VCaP (cell line): ENCODE data around the gene MLN.
A peak's percentile ranks its signal among the peaks of the same experiment; 100 is the strongest.

Source experiments
- H3K27ac ChIP-seq: fragments of 450-650 bp; 2 replicates; pipeline ENCODE4 v1.5.1; 2017
- TF ChIP-seq, protein P1 (sequence below): fragments of 450-650 bp; conservative IDR thresholded peaks from 2 replicates; pipeline ENCODE4 v1.5.1; 2017; ENCODE audit warnings: mild to moderate bottlenecking, moderate library complexity

Gene MLN

GRCh38 chr6:33751771-33752645, 51.8 kb downstream of the MLN start:
- peak overlapping the region; percentile 21; the same call in 1 of the 2 replicates for H3K27ac ChIP-seq
- TF ChIP-seq, protein P1, sequence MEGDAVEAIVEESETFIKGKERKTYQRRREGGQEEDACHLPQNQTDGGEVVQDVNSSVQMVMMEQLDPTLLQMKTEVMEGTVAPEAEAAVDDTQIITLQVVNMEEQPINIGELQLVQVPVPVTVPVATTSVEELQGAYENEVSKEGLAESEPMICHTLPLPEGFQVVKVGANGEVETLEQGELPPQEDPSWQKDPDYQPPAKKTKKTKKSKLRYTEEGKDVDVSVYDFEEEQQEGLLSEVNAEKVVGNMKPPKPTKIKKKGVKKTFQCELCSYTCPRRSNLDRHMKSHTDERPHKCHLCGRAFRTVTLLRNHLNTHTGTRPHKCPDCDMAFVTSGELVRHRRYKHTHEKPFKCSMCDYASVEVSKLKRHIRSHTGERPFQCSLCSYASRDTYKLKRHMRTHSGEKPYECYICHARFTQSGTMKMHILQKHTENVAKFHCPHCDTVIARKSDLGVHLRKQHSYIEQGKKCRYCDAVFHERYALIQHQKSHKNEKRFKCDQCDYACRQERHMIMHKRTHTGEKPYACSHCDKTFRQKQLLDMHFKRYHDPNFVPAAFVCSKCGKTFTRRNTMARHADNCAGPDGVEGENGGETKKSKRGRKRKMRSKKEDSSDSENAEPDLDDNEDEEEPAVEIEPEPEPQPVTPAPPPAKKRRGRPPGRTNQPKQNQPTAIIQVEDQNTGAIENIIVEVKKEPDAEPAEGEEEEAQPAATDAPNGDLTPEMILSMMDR, result no peak

DNA sequence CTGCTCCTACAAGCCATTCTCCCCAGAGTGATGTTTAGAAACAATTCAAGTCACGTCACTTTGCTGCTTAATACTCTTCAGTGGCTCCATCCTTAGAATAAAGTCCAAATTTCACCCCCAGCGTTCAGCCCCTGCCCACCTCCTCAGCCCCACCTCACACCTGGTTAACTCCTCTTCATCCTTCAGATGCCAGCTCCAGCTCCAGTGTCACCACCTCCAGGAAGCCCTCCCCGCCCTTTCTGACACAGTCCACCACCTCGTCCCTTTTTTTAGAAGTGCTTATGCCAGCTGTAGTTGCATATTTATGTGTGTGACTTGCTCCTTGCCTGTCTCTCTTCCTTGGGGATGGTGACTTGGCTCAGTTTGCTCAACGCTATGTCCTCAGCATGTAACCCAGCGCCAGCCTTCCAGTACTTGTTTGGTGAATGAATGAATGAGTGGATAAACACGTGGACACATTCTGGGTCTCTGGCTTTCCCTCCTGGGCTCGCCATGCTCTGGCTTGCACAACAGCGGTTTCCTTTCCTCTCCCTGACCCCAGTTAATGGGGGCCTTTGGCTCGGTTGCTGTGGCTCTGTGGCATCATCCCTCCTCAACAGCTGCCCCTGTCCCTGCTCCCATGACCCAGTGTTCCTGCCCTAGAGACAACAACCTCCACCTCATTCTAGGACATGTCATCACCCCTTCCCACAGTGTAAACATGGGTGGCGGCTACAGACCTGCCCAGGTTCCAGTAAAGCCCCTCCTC, 53.4 kb downstream of the MLN start:
- no peak overlapping the region for H3K27ac ChIP-seq
- TF ChIP-seq, protein P1, result no peak

- TF ChIP-seq, protein P1, result no peak
Observed at GRCh38 chr6:33749401-33749800, 54.4 kb downstream of the MLN start.

GRCh38 chr6:33748841-33749240, 55.0 kb downstream of the MLN start:
- TF ChIP-seq, protein P1, result no peak

More at GRCh38 chr6:33749401-33749800, 54.4 kb downstream of the MLN start:
- no peak overlapping the region for H3K27ac ChIP-seq

GRCh38 chr6:33747823-33748222, 56.0 kb downstream of the MLN start:
- TF ChIP-seq, protein P1, result no peak
- H3K27ac ChIP-seq, result no peak overlapping the region; the same call in 1 of the 2 replicates

More at GRCh38 chr6:33748841-33749240, 55.0 kb downstream of the MLN start:
- H3K27ac ChIP-seq, result no peak overlapping the region

- TF ChIP-seq, protein P1, result no peak
- H3K27ac ChIP-seq, result peak within 1 kb of the TSS; percentile 99
Observed at GRCh38 chr6:33746651-33747100, 57.1 kb downstream of the MLN start, which contains the start of gene IP6K3. Gene IP6K3, minus strand, starts transcription at chr6:33746905. Its CDS starts 11,429 bp downstream, at chr6:33735476.

- TF ChIP-seq, protein P1, result no peak
Observed at GRCh38 chr6:33746036-33746600, 57.7 kb downstream of the MLN start.

More at GRCh38 chr6:33746036-33746600, 57.7 kb downstream of the MLN start:
- peak overlapping the region; percentile 99 for H3K27ac ChIP-seq
